Dedifferentiated amniotic fluid mesenchymal stem cell (primary cell): ENCODE results near the gene HNRNPAB.

Source experiments
- DNase-seq: peaks from one replicate; pipeline ENCODE4 v3.0.0-alpha.2; 2016; ENCODE audit errors: extremely low spot score

Gene HNRNPAB

DNA sequence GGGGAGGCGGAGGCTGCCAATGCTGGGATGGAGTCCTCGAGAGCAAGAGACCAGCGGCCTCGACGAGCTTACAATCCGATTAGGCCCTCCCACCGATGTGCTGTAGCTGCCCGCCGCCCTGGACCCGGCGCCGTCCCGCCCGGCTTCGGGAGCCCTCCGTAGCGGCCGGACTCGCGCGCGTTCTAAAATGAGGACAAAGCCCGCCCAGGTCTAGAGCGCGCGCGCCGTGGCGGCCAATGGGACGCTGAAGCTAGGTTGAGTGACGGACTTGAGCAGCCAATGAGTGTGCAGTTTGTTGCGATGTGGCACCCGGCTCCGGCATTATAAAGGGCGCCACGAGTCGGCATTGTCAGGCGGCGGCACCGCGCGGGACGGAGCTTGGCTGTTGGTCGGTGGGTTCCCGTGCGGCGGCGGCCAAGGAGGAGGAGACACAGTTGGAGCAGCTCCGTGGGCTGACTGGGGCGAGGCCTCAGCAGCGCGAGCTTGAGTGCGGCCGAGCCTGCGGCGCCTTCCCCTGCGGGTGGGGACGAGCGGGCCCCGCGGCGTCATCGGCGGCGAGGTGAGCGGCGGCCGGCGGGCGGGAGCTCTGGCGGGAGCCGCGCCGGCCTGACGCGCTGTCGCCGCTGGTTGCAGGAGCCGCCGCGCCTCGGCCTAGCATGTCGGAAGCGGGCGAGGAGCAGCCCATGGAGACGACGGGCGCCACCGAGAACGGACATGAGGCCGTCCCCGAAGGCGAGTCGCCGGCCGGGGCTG, at the start of gene HNRNPAB:
Gene HNRNPAB (plus strand): TSS at position 352 of the 753 bp plus-strand sequence. CDS start 305 bp downstream, at position 657.
- DNase-seq = peak; percentile 95

DNA sequence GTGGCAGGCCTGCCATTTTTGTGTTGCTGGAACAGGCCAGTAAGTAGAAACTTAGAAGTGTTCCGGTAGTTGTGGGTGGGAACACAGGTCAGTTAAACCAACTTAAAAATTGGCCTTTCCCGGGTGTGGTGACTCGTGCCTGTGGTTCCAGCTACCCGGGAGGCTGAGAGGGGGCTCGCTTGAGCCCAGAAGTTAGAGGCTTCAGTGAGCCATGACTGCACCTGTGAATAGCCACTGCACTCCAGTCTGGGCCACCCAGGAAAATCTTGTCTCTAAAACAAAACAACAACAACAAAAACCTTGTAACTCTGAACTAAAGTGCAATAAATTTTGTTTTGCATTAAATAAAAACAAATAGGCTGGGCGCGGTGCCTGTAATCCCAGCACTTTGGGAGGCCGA, 49.3 kb upstream of the HNRNPAB start:
- DNase-seq = no peak

DNA sequence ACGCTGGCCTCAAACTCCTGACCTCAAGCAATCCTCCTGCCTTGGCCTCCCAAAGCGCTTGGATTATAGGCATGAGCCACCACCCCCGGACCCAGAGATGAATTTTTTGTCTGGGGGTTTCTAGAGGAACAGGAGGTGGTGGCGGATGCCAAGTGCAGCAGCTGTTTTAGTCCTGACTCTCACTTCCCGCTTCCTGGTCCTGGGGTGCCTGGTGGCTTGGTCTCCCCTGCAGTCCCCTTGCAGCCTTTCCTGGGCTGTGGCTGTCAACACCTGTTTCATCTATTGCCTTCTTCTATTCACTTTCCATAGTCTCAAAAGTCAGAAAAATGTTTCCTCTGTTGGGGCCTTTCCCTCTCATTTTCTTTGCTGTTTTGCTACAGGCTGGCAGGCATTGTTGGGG, 44.2 kb upstream of the HNRNPAB start:
- no peak for DNase-seq

DNA sequence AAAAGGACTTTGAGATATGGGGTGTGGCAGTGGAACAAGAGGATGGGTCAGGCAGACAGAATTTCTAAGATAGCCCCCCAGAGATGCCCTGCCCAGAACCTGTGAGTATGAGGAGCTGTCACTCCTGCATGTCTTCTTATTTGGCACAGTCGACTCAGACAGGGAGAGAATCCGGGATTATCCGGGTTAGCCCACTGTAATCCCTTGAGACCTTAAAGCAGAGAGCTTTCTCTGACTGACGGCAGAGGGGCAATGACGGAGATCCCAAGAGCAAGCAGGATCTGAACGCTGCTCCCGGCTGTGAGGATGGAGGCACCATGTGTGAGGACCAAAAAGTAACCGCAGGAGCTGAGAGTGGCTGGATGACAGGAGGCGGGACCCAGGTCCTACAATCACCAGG, 41.9 kb upstream of the HNRNPAB start:
- DNase-seq = no peak

DNA sequence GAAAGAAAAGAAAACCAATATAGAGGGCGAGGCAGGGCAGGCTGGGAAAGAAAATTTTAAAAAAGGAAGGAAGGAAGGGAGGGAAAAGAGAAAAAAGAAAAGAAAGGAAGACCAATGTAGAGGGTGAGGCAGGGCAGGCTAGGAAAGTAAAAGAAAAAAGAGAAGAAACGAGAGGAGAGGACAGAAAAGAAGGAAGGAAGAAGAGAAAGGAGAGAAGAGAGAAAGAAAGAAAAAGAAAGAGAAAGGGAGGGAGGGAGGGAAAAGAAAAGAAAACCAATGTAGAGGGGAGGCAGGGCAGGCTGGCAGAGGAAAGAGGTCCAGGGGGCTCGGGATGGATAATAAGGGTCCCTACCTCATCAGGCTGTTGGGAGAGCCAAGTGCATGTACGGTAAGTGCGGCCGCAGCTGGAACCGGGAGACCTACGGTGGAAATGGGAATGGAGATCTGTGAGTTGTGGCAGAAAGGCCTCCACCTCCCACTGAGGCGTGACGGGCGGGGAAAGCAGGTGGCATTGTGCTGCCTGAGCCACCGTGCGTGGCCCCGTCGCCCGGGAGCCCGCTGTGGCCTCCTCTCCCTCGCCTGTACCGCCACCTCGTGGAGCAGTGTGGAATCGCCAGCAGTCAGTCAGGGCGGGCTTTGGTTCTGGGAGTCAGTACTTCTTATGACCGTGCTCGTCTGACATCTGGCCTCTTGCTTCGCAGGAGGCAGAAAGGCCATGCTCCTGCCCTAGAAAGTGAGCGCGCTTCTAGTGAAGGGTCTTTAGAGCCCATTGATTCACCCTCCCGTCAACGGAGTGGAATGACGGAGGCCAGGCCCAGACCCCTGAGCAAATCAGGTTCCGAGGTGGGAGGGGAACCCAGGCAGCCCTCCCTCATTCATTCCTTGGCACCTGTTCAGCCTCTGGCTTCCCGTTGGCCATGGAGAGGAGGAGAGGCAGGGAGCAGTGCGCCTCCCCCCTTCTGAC, 40.3 kb upstream of the HNRNPAB start:
- DNase-seq = peak; percentile 41

DNA sequence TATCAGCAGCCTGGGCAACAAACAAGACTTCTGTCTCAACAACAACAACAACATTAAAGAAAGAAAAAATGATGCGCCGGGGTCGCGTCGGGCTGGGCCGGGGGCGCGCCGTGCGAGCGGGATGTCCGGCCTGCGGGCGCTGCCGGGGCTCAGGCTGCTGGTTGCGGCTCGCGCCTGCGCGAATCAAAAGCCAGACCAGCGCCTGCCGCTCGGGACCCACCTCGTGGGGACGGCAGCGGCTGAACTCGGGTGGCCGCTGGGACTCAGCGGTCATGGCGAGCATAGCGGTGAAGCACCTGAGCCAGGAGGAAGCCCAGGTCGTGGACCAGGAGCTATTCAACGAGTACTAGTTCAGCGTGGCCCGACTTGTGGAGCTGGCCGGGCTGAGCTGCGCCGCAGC, 38.8 kb upstream of the HNRNPAB start:
- no peak for DNase-seq

DNA sequence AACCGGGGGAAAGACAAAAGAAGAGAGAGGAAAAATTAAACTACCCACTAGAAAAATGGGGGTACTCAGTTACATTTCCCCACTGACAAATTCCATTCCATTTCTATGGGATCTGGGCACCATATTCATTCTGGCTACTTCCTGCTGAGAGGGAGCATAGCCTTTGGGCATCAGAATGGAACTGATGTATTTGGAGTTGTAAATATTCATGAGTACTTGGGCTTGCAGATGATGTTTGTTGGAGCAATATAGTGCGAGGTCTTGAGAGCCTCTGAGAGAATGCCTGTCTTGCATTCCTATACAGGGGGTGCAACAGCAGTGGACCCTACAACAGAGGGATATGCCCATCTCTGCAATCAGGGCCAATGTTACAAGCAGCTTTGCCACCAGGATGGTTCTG, 33.9 kb upstream of the HNRNPAB start:
- no peak for DNase-seq

DNA sequence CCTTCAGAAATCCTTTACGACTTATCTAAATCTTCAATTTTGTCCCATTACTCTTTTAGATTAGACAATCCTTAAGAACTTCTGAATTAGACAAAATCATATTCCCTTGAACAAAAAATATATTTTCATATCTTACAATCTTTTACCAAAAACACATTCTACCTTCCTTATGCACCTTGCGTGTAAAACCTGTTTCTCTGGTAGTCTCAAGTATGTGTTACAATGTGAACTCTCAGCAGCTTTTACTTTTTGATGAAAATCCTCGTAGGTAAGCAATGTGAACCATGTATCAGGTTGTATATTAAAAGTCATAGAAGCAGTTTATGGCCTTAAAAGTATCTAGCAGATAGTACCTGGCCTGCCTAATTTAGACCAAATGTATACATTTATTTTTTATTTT, 29.9 kb upstream of the HNRNPAB start:
- DNase-seq = no peak

DNA sequence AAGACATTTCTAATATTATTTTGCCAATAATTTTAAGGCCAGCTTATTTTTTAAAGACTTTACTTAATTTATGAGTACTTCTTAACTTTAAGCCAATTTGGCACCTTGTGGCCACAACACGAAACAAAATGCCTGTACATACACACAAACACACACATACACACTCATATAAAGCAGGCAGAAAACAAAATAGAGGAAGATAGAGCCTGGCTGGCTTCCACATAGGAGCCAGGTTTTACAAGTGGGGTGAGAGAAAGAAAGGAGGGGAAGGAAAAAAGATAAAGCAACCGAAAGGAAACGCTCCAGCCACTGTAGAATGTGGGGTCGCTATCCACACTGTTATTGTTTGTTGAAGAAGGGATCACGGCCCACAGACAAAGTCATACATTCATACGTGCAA, 27.5 kb upstream of the HNRNPAB start:
- DNase-seq = no peak

DNA sequence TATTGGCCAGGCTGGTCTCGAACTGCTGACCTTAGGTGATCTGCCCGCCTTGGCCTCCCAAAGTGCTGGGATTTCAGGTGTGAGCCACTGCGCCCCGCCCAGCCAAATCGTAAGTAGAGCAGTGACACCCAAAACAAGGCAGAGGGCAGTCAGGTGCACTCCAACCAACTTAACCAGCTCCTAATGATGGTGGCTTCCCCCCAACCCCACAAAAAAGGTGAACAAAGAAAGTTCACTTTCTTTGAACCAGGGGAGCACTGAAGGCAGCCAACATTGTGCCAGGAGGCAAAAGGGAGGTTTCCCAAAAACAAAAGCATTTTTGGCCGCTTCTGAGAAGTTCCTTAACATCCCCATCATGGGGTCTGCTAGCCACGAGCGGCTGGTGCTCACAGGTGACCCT, 26.8 kb upstream of the HNRNPAB start:
- no peak for DNase-seq

DNA sequence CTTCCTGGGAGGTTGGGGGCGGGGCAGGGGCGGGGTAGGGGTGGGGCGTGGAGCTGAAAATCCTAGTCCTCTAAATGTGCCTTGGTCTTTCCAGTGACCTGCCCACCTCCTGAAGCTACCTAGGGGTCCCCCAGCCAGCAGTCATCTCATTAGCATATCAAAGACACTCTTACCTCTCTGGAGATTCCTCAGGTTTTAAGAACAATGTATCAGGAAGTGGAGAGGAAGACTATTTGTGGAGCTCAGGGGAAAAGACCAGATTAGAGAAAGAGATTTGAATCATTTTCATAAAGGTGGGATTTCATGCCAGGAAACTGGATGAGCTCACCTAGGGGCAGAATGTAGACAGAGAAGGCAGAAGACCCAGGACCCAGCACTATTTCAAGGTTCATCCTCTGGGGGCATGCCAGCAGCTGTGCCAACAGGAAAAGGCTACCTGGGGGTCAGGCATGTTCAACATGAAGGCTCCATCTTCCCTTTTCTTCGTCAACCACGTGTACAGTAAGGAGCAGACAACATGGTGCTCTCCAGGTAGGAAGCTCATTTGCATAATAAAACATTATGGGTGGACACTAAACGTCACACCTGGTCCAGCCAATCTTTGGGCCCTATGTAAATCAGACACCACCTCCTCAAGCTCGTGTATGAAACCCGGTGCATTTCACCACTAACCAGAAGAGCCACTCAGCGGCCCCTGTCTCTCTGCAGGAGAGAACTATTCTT, 24.0 kb upstream of the HNRNPAB start:
- DNase-seq = no peak

DNA sequence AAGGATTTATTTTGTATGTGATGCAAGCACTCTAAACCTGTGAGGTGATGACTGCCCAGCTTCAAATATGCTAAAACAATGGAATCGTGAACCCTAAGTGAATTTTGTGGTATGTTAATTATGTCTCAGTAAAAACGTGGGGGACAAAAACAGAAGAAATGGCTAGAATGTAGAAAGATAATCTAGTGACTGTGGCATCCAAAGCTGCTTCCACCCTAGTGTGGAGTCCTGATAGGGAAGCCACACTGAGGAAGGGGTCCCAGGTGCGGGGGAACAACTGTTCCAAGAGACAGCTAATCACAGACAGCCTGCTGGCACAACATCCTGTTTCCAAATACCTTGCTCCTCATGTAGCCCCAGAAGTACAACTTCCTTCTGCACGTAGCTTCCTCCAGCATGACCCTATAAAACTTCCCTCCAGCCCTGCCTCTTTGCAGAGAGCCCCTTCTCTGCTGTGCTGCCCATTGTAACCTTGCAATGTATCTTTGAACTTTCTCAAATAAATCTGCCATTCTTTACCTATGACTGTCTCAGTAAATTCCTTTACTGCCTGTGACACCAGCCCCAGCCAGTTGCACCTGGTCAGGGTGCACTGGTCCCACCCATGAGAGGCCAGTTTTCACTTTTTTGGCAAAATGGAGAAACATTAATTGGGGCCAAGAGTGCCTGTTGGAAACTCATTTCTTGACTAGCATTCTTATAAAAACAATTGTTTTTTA, 22.0 kb upstream of the HNRNPAB start:
- no peak for DNase-seq

DNA sequence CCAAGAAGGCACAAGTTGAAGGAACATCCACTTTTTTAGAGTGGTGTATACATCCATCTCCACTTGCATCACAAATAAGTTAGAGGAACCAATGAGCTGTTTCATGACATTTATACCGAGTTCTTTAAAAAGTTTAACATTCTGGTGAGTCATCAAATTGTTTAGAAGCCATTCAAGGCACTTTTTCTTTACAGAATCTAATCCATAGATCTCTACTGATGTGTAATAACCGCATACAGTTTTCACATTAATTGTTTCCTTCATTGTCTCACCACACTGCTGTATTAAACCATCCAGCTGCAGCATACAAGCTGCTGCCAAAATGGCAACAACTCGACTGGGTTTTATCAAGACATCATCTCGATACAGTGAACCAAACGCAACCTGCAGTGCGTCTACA, 17.9 kb upstream of the HNRNPAB start:
- no peak for DNase-seq

DNA sequence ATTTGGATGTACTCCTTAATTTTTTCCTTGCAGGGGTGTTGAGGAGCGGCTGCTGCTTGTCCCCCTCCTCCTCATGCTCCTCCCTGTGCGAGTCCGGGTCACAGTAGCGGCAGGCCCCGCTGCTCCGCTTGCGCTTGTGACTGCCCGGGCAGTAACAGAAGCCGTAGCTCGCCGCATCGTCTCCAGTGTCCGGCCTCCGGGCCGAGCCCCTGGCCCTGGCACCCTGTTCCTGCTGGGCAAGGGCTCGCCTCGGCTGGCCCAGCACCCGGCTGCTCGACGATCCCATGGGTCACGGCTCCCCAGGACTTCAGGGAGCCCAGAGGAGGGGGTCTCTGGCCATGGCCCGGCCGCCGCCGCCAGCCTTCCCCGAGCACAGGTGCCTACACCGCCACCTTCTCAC, 17.3 kb upstream of the HNRNPAB start, which contains the start of gene GMCL2:
Gene GMCL2 (minus strand): TSS at position 358 of the 400 bp plus-strand sequence. CDS start 72 bp downstream, at position 286.
- DNase-seq = no peak

DNA sequence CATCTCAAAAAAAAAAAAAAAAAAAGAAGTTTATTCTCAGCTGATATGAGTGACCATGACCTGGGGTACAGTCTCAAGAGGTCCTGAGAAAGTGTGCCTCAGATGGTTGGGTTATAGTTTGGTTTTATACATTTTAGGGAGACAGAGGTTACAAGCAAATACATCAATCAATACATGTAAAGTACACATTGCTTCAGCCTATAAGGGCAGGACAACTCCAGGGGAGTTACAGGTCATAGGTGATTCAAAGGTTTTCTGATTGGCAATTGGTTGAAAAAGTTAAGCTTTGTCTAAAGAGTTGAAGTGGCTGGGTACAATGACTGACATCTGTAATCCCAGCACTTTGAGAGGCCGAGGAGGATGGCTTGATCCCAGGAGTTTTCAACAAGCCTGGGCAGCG, 14.9 kb upstream of the HNRNPAB start:
- DNase-seq = no peak

DNA sequence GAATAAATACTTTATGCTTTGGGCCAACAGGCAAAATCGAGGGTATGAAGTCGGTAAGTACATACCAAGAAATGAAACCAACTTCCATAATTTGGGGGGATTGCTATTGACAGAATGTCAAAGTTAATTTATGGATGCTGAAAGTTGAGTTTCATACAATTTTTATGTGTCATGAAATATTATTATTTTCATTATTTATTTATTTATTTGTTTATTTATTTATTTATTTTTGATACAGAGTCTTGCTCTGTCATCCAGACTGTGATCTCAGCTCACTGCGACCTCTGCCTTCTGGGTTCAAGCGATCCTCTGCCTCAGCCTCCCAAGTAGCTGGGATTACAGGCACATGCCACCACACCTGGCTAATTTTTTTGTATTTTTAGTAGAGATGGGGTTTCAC, 12.7 kb upstream of the HNRNPAB start:
- no peak for DNase-seq

DNA sequence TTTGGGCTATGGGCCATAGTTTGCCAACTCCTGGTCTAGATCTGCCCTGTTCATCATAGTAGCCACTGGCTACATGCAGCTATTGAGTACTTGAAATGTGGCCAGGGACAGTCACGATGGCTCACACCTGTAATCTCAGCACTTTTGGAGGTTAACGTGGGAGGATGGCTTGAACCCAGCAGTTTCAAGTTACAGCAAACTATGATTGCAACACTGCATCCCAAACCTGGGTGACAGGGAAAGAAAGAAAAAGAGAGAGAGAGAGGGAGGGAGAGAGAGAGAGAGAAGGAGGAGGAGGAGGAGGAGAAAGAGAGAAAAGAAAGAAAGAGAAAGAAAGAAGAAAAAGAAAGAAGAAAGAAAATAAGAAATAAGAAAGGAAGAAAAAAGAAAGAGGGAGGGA, 12.1 kb upstream of the HNRNPAB start:
- DNase-seq = no peak

DNA sequence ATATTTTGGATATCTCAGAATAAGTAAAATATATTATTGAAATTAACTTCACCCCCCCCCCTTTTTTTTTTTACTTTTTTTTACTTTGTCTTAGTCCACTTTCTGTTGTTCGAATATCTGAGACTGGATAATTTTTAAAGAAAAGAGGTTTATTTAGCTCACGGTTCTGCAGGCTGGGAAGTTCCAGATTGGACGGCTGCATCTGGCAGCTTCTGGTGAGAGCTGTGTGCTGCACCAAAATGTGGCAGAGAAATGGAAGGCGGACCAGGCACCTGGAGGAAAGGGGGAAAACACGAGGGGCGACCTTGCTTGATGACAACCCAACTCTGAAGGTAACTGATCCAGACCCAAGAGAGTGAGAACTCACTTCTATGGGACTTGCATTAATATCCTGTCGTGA, 11.5 kb upstream of the HNRNPAB start:
- DNase-seq = no peak

DNA sequence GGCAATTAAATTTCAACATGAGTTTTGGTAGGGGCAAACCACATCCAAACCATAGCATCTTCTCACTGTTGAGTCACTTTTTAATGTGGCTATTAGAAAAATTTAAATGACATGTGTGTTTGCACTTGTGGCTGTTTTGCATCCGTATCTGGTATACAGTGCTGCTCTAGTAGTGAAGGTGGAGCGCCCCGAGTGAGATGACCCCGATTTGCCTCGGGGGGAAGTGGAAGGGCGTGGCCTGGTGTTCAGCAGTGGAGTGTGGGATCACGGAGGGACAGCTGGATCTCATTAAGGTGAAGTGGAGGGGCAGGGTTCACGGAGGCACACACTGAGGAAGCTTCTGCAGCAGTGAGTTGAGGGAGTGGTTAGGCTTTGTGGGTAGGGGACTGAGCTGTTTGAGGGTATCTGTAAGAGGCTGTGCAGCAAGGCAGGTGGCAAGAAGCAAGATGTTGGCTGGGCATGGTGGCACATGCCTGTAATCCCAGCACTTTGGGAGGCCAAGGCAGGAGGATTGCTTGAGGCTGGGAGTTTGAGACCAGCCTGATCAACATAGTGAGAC, 11.0 kb upstream of the HNRNPAB start:
- DNase-seq = no peak

DNA sequence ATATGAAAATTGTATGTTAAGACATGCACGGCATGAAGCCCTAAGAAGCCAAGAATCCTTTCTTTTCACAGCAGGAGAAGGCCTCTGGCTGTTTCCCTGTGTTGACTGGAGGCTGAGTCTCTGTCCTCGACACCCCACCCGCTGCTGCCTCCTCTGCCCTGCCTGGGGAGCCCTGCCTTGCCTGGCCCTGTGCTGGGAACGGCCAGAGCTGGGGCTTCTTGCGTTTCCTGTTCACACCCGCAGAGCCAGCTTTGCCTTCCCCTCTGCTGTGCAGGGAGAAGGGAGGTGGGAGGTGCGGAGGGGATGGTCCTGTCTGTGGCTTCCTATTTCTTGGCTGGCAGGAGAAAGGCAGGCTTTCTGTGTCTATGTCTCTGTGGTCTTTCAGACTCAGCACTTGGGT, 10.3 kb upstream of the HNRNPAB start:
- DNase-seq = no peak

DNA sequence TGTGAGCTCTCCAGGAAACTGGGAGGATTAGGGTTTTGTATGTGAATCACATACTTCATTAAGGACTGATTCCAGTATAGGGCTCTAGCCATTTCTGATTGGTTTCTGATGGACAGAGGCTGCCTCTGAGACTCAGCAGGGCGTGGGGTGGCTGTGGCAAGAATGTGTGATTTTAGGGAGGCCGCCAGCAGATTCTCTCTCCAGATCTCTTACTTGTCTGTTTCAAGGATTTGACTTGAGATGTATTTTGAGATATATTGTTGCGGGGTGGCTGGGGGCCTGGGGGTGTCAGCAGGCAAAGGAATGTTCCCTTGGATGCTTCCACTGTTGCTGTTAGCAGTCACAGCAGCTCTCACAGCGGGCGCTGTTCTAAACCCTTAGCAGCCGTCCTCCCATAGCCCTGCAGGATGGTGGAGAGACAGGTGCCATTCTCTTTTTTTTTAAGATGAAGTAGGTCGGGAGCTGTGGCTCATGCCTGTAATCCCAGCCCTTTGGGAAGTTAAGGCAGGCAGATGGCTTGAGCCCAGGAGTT, 8.0 kb upstream of the HNRNPAB start:
- DNase-seq = no peak
